GM19023 (cell line): ENCODE measurements around the gene CSNK2B.
A peak's percentile ranks its signal among the peaks of the same experiment; 100 is the strongest.
"Not testable (repeated sequence)": the region's sequence is repeated elsewhere in the genome, so short reads cannot be mapped to it uniquely, and the experiment has no call there.

ENCODE experiments used
- ATAC-seq: cut with Tn5 transposase; IDR thresholded peaks from one replicate; pipeline ENCODE4 v1.9.1; 2021; ENCODE audit warnings: mild to moderate bottlenecking, moderate library complexity; ENCODE audit not compliant: unreplicated experiment

The CSNK2B gene

DNA sequence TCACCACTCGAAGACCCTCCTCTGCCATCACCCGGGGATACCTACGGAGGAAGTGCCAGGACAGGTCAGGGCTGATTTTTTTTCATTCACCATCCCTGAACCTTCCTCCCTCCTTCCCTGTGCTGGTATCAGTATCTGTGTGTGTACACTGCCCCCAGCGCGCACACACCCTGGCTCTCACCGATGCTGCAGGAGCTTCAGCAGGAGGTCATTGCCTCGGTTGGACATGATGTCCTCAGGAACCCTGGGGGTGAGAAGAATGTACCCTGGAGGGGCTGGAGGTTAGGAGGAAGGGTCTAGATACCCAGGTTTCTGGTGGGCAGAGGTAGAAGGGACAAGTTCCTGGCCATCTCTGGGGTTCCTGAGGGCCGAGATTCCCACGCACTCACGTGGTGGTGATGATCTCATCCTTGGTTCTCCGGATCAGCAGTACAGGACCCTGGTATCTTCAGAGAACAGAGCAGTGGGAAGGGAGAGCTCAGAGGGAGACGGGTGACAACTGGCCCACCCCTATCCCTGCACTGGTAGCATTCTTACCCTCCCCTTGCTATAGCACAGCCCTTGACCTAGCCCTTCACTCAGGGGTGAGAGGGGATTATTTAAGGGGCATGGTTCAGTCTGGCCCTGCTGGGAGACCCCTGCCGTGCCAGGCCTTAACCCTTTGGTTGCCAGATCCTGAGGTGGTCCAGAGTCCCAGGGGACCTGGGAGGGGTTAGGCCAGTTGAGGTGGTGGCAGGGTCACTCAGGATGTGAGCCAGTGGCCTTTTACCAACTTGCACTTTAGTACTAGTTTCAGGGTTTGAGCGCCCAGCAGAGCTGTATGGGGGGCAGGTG is 22.2 kb downstream of the CSNK2B start:
- no peak for ATAC-seq

DNA sequence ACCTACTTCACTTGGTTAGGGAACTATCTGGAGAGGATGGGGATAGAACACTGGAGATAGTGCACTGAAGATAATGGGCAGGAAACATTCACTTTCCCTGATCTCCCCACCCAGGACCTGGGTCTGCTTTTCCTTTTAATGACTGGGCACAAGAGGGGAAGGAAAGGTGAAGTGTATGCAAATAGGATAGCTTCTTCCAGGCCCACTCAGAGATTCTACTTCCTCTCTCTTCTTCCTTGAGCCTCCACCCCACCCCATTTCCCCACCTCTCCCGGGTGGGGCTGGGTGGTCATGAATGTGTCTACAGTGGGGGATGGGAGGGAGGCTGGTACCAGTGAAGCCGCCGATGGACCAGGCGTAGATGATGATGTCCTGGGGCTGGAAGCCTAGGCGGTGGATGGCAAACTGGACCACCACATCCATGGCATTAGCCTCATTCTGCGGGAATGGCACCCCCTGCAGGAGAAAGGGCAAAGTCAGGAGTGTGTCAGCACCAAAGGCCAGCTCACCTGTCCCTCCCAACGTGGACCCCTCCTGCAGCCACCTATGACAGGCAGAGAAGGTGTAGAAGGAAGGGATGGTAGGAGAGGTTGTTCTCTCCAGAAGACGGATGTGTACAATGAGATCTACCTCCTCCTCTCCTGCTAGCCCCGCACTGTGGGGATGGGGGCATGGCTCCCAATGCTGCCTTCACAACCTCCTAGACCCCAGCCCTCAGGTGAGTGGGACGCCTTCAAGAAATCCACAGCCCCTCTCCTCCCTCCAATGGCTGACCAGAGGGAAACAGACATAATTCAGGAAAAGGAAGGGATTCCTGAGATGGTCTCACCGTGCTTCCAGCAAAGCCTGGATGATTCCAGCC is 23.6 kb downstream of the CSNK2B start:
- ATAC-seq, result no peak

DNA sequence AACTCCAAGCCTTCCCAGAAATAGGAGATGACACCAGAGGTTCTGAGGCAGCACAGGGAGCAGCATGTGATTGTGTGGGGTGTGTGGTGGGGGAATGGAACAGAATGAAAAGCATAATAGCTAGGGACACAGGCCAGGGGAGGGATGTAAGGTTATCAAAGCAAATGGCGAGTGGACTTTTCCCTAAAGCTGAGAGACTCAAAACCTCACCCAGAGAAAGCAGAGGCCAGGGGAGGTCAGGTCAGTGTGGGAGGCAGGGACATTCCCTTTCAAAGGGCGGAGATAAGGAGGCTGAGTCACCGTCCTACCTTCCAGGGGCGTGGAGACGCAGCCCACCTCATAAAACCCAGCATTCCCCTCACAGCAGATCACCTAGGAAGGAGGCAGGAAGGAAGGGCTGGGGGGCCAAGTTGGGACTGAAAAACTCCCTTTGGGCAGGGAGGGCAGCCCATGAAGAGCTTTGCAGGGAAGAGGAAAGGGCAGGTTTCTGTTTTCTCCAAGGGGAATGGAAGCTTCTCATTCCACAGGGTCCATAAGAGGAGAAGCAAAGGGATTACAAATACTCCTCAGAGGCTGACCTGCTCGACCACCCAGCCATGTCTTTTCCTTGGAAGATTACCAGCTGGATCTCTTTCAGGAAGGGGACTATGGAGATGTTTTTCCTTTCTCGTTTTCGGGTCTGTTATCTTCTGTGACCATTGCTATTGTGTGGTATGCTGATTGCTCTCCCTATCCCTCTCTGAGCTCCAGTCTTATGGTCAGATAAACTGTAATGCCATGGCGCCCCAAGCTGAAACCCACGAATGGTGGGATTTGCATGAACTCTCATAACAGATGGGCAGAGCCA is 24.6 kb downstream of the CSNK2B start:
- ATAC-seq, result no peak

DNA sequence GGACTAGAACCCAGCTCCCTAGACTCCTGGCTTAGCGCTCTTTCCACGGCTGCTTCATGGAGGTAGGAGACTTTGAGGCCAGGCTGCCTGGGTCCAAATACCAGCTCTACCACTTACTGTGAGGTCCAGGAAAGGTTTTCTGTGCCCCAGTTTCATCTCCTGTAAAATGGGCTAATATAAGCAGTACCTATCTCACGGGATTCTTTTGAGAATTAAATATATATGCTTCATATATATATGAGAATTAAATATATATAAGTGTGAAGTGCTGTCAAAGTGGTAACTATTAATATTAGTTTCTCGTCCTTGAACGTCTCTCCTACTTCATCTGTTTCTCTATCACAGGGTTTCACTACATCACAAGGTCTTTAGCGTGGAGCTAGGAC is 25.2 kb downstream of the CSNK2B start:
- ATAC-seq, result no peak

- no peak for ATAC-seq
These were observed 25.8 kb downstream of the CSNK2B start for GRCh38 chr6:31691564-31692108.

- ATAC-seq, result no peak
These were observed 26.5 kb downstream of the CSNK2B start for GRCh38 chr6:31692353-31692752.

DNA sequence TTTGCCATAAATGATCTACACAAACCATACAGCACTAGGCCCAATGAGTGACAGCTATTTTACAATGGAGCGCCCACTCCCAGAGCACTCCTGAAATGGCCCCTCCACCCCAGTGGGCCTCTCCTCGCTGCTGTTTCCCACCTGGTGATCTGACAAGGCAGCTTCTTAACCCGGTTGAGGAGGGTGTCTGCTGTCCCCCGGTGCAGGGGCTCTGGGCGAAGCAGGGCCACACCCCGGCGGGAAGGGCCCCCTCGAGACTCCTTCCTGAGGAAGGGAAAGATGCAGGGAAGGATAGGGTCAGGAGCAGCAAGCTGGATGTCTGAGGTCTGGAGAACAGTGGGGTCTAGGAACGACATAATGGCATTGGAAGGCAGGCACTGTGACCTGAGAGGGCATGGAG is 27.0 kb downstream of the CSNK2B start:
- no peak for ATAC-seq

GRCh38 chr6:31693535-31693934 is 27.7 kb downstream of the CSNK2B start:
- ATAC-seq, result no peak

DNA sequence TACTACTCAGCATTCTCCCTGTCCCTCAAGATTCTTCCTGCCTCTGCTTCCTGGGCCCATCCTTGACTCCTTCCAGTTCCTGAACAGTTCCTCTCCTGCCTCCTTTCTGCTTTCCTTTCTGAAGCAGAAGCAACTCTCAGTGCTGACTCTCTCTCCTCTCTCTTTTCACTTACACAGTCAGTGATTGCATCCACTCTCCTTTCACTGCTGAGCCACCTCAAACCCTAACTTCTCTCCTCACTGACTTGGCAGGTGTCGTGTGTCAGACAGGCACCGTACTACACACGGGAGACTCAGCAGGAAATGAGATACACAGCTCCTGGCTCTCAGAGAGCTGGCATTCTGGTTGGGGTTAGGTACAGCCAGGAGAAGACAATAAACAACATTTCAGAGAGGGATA is 31.7 kb downstream of the CSNK2B start:
- no peak for ATAC-seq

- ATAC-seq, result no peak
These were observed 35.0 kb downstream of the CSNK2B start for GRCh38 chr6:31700740-31701401.

DNA sequence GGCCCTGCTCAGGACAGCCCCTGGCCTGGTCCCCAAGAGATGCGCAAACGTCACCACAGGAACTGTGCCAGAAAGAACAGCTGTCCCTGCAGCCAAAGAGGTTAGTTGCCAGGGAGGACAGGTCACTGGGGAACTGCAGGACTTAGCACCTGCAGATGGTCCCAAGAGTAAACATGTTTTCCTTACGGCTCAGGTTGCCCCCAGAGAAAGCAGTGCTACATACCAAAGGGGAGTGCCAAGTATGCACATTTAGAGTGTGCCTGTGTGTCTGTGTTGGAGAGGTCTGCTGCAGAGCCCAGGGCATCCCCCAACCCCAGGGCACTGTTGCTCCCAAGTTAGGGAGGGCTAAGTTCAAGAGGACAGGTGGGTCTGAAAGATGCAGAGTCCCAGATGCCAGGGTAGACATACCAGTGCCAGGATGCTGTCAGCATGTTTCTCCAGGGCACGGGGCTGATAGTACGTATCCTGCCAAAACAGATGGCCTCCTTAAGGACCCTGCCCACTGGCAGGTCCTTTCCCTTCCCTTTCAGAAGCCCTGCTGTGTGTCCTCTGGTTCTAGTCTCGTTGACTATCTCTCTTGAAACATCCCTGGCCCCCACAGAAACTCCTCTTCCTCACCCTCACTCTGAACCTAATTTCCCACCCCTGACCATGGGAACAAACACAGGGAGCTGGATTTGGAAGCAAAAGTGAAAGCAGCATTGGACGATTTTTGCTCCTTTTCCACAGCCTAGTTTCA is 36.0 kb downstream of the CSNK2B start:
- ATAC-seq, result no peak

GRCh38 chr6:31702405-31702818 is 36.5 kb downstream of the CSNK2B start:
- no peak for ATAC-seq

DNA sequence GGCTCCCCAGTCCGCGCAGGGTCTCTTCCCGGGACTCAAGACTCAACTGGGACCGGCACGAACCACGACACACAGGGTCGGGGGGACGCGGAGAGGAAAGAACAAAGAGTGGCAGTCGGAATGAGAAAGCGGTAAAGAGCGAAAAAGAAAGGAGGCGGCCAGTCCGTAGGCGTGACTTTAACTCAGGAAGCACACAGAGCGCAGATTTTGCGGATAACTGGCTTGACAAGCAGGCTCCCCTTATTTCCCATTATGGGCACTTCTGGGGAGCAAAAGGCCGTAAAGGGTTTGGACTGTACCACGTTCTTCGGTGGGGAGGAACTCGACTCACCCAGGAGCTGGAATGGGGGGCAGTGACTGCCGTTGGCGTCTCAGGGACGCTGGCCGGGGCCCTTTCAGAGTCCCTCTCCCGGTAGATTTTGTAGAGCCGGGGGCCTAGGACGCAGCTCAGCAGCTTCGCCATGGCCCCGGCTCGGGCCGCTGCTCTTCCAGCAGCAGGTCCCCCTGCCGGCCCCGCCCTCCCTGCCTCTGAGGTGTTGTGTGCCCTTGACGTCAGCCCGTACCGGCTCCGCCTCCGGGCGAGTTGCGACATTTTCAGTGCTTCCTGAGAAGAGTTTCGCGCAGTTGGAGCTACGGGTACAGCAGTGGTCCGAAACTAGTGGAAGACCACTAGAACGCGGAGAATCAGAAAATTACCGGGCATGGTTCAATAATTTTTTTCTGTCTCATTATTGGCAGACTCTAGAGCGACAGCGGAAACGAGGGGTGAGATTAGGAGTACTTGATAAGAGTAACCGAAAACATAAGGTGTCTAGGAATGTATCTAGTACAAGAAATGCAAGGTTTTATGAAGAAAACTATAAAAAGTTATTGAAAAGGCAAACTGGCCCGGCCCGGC is 37.2 kb downstream of the CSNK2B start, which contains the start of gene ABHD16A:
ABHD16A (minus strand) TSS at position 506 of the 898 bp plus-strand sequence; CDS start at position 463, 43 bp downstream.
- peak; percentile 90 for ATAC-seq

GRCh38 chr6:31705931-31706330 is 40.1 kb downstream of the CSNK2B start:
- no peak for ATAC-seq

- ATAC-seq, result no peak
These were observed 40.7 kb downstream of the CSNK2B start, which contains the start of gene LY6G6F for GRCh38 chr6:31706599-31706998. Gene LY6G6F (plus strand): TSS chr6:31706866. CDS start chr6:31706907, 41 bp downstream.

DNA sequence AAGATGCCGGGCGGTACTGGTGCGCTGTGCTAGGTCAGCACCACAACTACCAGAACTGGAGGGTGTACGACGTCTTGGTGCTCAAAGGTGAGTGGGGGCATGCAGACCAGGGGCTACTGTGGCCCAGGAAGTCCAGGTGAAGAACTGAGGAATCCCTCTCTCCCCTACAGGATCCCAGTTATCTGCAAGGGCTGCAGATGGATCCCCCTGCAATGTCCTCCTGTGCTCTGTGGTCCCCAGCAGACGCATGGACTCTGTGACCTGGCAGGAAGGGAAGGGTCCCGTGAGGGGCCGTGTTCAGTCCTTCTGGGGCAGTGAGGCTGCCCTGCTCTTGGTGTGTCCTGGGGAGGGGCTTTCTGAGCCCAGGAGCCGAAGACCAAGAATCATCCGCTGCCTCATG is 41.8 kb downstream of the CSNK2B start:
- no peak for ATAC-seq

- ATAC-seq, result no peak
These were observed 42.3 kb downstream of the CSNK2B start for GRCh38 chr6:31708224-31708623.

DNA sequence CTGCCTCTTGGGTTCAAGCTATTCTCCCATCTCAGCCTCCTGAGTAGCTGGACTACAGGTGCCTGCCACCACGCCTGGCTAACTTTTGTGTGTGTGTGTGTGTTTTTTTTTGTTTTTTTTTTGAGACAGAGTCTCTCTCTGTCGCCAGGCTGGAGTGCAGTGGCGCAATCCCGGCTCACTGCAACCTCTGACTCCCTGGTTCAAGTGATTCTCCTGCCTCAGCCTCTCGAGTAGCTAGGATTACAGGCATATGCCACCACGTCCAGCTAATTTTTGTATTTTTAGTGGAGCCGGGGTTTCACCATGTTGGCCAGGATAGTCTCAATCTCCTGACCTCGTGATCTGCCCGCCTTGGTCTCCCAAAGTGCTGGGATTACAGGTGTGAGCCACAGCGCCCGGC is 43.3 kb downstream of the CSNK2B start:
- ATAC-seq, result not testable (repeated sequence)
